GM21367 (cell line): ENCODE measurements around the gene DOP1B.
A peak's percentile ranks its signal among the peaks of the same experiment; 100 is the strongest.
"Not testable (repeated sequence)": the region's sequence is repeated elsewhere in the genome, so short reads cannot be mapped to it uniquely, and the experiment has no call there.

Experiments used
- ATAC-seq: cut with Tn5 transposase; IDR thresholded peaks from one replicate; pipeline ENCODE4 v1.9.1; 2021; ENCODE audit not compliant: unreplicated experiment

DOP1B gene, protein sequence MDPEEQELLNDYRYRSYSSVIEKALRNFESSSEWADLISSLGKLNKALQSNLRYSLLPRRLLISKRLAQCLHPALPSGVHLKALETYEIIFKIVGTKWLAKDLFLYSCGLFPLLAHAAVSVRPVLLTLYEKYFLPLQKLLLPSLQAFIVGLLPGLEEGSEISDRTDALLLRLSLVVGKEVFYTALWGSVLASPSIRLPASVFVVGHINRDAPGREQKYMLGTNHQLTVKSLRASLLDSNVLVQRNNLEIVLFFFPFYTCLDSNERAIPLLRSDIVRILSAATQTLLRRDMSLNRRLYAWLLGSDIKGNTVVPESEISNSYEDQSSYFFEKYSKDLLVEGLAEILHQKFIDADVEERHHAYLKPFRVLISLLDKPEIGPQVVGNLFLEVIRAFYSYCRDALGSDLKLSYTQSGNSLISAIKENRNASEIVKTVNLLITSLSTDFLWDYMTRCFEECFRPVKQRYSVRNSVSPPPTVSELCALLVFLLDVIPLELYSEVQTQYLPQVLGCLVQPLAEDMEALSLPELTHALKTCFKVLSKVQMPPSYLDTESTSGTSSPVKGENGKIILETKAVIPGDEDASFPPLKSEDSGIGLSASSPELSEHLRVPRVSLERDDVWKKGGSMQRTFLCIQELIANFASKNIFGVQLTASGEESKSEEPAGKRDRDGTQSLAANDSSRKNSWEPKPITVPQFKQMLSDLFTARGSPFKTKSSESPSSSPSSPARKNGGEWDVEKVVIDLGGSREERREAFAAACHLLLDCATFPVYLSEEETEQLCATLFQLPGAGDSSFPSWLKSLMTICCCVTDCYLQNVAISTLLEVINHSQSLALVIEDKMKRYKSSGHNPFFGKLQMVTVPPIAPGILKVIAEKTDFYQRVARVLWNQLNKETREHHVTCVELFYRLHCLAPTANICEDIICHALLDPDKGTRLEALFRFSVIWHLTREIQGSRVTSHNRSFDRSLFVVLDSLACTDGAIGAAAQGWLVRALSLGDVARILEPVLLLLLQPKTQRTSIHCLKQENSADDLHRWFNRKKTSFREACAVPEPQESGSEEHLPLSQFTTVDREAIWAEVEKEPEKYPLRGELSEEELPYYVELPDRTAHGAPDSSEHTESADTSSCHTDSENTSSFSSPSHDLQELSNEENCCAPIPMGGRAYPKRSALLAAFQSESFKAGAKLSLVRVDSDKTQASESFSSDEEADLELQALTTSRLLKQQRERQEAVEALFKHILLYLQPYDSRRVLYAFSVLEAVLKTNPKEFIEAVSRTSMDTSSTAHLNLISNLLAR (N-terminal part only)

GRCh38 chr21:36156815-36157670 is at the start of gene DOP1B:
Gene DOP1B, plus strand, starts transcription at chr21:36156824. Its CDS starts 7,910 bp downstream, at chr21:36164734.
- peak; percentile 19 for ATAC-seq

- ATAC-seq: no peak
Measured at GRCh38 chr21:36109868-36110267, 46.8 kb upstream of the DOP1B start.

DNA sequence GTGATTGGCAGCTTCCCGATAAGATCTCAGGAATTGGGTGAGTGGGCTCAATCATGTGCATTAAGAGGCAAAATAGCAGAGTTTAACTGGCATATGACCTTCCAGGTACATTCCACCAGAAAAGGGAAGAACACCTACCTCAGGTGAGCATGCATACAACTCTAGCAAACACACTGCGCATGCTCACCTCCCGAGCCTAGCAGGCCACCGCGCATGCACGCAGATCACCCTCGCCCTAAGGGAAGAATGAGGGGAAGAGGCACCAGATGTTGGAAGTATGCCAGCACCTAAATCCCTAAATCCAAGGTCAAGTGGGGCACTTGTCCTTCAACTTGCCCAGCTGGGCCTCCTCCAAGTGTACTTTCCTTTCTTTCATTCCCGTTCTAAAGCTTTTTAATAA is 45.4 kb upstream of the DOP1B start:
- ATAC-seq: no peak

DNA sequence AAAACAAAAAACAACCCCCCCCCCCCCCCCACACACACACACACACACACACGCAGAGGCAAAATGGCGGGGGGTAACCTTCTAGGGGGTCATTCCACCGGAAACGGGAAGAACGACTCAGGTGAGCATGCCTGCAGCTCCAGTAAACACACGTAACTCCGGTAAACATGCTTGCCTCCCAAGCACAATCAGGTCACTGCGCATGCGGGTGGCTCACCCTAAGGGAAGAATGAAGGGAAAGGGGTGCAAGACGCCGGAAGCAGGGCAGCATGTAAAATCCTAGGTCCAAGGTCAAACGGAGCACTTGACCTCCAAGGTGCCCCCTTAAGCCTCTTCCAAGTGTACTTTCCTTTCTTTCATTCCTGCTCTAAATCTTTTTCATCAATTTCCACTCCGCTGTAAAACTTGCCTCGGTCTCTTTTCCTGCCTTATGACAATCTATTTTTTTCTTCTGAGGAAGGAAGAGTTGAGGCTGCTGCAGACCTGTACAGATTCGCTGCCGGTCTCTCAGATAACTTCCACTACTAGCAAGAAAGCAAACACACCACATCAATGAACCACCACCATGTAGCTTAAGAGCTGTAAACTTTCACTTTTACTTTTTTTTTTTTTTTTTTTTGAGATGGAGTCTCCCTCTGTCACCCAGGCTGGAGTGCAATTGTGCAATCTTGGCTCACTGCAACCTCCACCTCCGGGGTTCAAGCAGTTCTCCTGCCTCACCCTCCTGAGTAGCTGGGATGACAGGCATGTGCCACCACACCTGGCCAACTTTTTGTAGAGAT is 42.8 kb upstream of the DOP1B start:
- ATAC-seq: no peak

DNA sequence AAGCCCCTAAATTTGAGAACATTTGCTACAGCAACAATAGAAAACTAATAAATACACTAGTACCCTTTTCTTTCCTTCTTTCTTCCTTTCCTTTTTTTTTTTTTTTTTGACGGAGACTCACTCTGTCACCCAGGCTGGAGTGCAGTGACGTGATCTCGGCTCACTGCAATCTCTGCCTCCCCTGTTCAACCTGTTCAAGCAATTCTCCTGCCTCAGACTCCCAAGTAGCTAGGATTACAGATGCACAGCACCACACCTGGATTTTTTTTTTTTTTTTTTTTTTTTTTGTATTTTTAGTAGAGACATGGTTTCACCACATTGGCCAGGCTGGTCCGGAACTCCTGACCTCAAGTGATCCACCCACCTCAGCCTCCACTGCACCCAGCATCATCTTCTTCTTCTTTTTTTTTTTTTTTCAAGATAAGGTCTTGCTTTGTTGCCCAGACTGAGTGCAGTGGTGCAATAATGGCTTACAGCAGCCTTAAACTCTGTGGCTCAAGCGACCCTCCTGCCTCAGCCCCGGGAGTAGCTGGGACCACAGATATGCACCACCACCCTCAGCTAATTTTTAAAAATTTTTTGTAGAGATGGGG is 41.4 kb upstream of the DOP1B start:
- no peak for ATAC-seq

DNA sequence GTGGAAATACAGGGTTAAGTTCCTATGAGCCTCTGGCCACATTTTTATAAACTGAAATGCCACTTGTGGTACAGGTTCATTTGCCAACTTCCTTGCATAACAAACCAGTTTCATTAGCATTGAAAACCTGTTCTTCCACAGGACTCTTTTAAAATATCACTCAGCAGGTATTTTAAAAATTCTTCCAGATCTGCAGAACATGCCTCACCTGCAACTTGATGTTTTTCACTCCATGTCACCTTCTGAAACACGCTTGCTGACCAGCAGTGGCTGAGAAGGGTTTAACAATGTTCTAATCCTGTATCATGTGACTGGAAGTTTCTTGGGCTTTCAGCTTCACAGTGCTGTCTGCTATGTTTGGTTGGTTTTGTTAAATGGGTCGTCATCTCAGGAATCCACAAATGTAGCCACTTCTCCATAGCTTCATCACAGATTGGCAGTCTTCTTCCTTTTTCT is 39.3 kb upstream of the DOP1B start:
- no peak for ATAC-seq

DNA sequence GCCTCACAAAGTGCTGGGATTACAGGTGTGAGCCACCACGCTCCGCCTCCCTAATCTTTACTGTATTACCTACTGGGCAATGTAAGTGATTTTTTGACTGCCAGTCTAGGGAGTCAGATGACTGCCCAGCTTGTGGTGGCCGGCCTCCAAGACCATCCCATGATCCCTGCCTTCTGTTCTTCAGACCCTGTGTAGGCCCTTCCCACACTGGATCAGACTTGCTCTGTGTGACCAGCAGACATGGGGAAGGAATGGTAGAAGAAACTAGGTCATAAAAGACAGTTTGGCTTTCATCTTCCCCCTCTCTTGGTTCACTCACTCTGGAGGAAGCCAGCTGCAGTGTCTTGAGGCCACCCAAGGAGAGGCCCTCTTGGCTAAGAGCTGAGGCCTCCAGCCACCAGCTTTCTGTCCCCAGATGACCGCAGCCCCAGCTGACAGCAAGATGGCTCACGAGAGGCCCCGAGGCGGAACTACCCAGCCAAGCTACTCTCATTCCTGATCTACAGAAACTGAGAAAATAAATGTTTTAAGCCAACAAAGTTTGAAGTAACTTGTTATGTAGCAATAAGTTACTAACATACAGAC is 36.2 kb upstream of the DOP1B start:
- ATAC-seq: no peak

- no peak for ATAC-seq
Measured at GRCh38 chr21:36122977-36123376, 33.6 kb upstream of the DOP1B start.

DNA sequence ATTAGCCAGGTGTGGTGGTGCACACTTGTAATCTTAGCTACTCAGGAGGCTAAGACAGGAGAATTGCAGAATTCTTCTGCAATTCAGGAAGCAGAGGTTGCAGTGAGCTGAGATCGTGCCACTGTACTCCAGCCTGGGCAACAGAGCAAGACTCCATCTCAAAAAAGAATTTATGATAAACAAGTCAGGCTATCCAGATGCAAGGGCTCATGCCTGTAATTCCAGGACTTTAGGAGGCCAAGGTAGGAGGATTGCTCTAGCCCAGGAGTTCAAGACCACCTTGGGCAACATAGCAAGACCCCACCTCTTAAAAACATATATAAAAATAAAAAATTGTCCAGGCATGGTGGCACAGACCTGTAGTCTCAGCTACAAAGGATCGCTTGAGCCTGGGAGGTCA is 32.2 kb upstream of the DOP1B start:
- no peak for ATAC-seq

DNA sequence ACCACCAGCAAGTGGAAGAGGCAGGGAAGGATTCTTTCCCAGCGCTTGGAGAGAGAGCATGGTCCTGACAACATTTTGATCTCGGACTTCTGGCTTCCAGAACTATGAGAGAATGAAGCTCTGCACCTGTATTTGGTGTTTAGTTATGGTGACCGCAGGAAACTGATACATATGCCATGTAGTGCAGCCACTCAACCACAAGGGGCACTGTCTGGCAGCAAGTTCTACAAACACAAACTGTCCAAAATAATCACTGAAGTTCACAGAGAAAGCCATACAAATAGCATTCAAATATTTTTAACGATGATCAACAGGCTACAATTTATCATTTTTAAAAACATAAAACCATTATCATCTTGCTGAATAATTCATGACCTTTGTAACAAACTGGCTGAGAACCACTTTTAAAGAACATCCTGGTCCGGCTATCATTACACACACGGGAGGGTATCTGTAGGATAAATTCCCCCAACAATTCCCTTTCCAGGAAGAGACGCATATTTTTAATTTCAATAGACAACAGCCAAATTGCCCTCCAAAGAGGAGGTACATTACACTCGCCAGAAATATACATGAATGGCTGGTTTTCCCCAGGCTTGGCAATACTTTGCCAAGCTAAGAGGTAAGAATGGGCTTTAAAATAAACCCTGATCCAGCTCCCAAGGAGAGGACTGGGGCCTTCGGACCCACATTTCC is 31.0 kb upstream of the DOP1B start:
- ATAC-seq: no peak

GRCh38 chr21:36126208-36126565 is 30.4 kb upstream of the DOP1B start:
- no peak for ATAC-seq

DNA sequence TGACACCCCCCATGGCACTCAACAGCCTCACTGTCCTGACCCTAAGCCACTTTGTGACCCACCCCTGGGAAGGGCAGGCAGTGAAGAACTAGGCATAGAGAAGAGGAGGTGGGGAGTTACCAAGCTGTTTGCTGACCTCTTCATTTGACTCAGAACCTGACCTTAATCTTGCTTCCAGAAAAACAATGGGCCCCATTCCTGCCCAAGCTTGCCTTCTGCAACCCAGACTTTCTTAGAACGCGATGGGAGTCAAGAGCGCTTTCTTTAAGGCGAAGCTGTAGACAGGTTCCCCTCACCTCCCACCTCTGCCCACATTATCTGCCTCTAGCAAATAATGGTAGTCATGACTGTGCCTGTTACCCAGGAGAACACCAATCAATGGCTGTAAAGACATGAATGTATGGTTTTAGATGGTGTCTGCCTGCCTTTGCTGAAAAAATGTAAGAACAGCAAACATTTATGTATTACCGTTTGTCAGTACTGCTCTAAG is 30.0 kb upstream of the DOP1B start:
- no peak for ATAC-seq

DNA sequence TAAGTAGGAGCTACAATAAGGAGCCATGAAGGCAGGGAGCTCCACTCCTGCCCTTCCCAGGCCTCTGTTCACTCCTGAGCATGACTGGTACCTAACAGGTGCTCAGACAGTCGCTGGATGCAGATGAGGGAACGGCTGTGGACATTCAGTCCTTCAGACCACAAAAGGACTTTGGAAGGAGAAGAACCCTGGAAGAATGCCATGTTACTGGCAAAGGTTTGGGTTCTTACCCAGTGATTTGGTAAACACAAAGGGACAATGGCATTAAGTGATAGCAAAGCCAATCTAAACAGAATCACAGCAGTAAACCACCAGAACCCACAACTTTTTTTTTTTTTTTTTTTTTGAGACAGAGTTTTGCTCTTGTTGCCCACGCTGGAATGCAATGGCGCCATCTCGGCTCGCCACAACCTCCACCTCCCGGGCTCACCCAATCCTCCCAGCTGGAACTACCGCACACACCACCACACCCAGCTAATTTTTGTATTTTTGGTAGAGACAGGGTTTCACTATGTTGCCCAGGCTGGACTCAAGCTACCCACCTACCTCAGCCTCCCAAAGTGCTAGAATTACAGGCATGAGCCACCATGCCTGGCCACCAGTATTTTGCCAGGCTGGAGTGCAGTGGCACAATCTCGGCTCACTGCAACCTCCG is 29.2 kb upstream of the DOP1B start:
- ATAC-seq: no peak

DNA sequence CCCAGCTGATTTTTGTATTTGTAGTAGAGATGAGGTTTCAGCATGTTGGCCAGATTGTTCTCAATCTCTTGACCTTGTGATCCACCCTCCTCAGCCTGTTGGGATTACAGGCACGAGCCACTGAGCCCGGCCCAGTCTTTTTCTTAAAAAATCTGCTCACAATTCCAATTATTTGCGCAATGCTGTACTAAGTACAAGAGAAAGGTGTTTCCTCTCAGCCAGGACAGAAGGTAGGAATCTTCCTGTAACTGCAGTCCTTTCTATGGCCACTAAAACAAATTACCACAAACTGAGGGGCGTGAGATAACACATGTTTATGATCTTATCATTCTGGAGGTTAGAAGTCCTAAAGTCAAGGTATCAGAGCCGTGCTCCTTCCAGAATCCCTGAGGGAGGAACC is 28.6 kb upstream of the DOP1B start:
- no peak for ATAC-seq

DNA sequence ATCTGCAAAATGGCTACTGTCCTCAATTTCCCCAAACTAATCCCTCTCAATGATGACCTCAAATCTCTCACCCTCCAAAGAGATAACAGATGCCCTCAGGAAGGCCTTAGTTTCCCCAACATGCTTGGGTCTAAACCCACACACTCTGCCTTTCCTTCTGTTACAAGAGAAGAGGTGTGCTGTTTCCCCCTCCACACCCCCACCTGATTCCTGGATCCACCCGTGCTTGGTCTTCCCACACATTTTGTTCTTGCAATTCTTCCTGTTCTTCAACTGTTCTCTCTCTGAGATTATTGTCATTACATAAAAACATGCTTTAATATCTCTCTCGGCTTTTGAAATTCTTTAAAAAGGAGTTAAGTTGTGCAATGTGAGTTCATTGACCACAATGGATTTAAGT is 27.4 kb upstream of the DOP1B start:
- no peak for ATAC-seq

- ATAC-seq: not testable (repeated sequence)
Measured at GRCh38 chr21:36130414-36130762, 26.2 kb upstream of the DOP1B start.

- ATAC-seq: not testable (repeated sequence)
Measured at GRCh38 chr21:36130839-36131238, 25.8 kb upstream of the DOP1B start.

DNA sequence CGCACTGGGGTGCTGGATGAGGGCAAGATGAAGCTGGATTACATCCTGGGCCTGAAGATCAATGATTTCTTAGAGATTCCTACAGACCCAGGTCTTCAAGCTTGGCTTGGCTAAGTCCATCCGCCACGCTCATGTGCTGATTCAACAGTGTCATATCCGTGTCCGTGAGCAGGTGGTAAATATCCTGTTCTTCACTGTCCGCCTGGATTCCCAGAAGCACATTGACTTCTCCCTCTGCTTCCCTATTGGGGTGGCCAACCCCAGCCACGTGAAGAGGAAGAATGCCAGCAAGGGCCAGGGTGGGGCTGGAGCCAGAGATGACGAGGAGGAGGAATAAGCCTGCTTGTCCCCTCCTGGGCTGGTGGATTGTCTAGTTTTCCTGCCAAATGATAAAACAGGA is 23.9 kb upstream of the DOP1B start:
- ATAC-seq: no peak
